Skeletal muscle tissue (tissue), 4 donors: ENCODE data around the gene UBE2E3. TPM values are rescaled to one million over a fixed set of nuclear protein-coding genes. Genes with fewer than 3 reads are reported as not detected.
"Not testable (repeated sequence)": the region's sequence is repeated elsewhere in the genome, so short reads cannot be mapped to it uniquely, and the experiment has no call there.

Experiments used
- H3K27ac ChIP-seq: one replicate; pipeline ENCODE4 v1.7.0; 2013; ENCODE audit warnings: mild to moderate bottlenecking, low read depth, low read length, inconsistent platforms
- H3K27me3 ChIP-seq, 3 donors: one replicate each; pipeline ENCODE4 v1.7.0; 2013; ENCODE audit warnings: low read length in 3 of 3; ENCODE audit not compliant: control insufficient read depth in 3 of 3, insufficient read depth in 3 of 3
- H3K36me3 ChIP-seq, 3 donors: one replicate each; pipeline ENCODE4 v1.7.0; 2013; ENCODE audit warnings: low read length in 3 of 3; ENCODE audit not compliant: control insufficient read depth in 3 of 3, insufficient read depth in 3 of 3
- H3K4me1 ChIP-seq, 3 donors: one replicate each; pipeline ENCODE4 v1.7.0; 2013; ENCODE audit warnings: low read length in 3 of 3, mild to moderate bottlenecking in 3 of 3; ENCODE audit not compliant: control insufficient read depth in 3 of 3, insufficient read depth in 3 of 3
- H3K4me3 ChIP-seq, 3 donors: one replicate each; pipeline ENCODE4 v1.7.0; 2013; ENCODE audit warnings: low read length in 3 of 3
- H3K9ac ChIP-seq, 3 donors: one replicate each; pipeline ENCODE4 v1.7.0; 2013; ENCODE audit warnings: low read length in 3 of 3, mild to moderate bottlenecking in 3 of 3, moderate library complexity in 2 of 3, low read depth in 1 of 3
- H3K9me3 ChIP-seq, 3 donors: one replicate each; pipeline ENCODE4 v1.7.0; 2013; ENCODE audit warnings: low read length in 3 of 3; ENCODE audit not compliant: control insufficient read depth in 3 of 3
- total RNA-seq: library from RNA; depleted of rRNA; stranded (reverse); fragments of >200 nt; gene quantifications from one replicate; pipeline ENCODE4 v1.2.3, GENCODE V29; 2014
- donor health status: Osteomylitis.

UBE2E3 gene
- total RNA-seq, 1 donor from 2014 or later, result 108 TPM

GRCh38 chr2:181021199-181021789, 40.9 kb downstream of the UBE2E3 start:
- Histone ChIP-seq H3K36me3 (no peaks in the 10 kb centered on the region), H3K9ac (no peak overlapping the region)

DNA sequence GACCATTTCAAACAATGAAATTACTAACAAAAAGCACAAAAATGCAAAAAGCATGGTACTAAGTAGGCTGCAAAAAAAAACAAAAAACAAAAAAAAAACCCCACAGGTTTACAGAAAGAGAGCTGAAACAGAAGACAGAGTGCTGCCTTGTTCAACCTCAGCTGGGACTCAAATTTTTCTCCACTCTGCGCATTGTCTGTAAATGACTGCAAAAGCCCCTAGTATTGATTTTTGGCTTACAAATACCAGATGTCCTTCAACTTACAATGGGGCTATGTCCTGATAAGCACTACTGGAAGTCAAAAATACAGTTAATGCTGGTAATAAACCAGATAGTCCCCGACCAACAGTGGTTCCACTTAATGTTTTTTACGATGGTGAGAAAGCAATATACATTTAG, 42.2 kb downstream of the UBE2E3 start:
- no peaks in the 10 kb centered on the region for H3K9me3 ChIP-seq
- H3K9ac ChIP-seq, result no peak overlapping the region
- H3K36me3 ChIP-seq, result no peaks in the 10 kb centered on the region
- H3K4me1 ChIP-seq, result no peaks in the 10 kb centered on the region
- no peaks in the 10 kb centered on the region for H3K27me3 ChIP-seq
- no peak overlapping the region for H3K4me3 ChIP-seq
- H3K27ac ChIP-seq, result no peak overlapping the region

More at GRCh38 chr2:181021199-181021789, 40.9 kb downstream of the UBE2E3 start:
- no peak overlapping the region for H3K27ac ChIP-seq
- no peaks in the 10 kb centered on the region for H3K4me1 ChIP-seq
- no peaks in the 10 kb centered on the region for H3K9me3 ChIP-seq
- H3K27me3 ChIP-seq, result no peaks in the 10 kb centered on the region
- H3K4me3 ChIP-seq, result no peak overlapping the region

DNA sequence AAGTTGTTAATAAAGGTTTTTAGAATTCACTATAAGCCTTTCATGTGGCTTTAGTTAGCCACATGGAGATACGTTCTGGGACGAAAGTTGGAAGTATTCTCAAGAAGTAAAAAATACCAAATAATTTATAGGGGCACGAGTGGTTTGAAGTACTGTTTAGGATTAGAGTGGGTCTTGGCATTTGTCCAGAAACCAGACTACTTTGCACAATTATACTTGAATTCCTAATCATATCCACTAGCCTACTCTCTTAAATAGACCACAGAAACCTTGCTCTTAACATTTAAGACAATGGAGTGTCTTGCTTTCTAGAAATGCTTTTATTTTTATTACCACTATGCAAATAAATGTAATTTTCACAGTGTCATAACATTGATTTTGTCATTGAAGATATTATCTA, 44.6 kb downstream of the UBE2E3 start:
- no peaks in the 10 kb centered on the region for H3K9me3 ChIP-seq
- H3K27ac ChIP-seq, result no peak overlapping the region
- H3K4me3 ChIP-seq, result no peak overlapping the region
- H3K9ac ChIP-seq, result no peak overlapping the region
- no peaks in the 10 kb centered on the region for H3K36me3 ChIP-seq
- H3K27me3 ChIP-seq, result no peaks in the 10 kb centered on the region
- no peaks in the 10 kb centered on the region for H3K4me1 ChIP-seq

GRCh38 chr2:181036445-181036844, 56.0 kb downstream of the UBE2E3 start:
- Histone ChIP-seq H3K9ac (no peak overlapping the region), H3K36me3 (no peaks in the 10 kb centered on the region)

DNA sequence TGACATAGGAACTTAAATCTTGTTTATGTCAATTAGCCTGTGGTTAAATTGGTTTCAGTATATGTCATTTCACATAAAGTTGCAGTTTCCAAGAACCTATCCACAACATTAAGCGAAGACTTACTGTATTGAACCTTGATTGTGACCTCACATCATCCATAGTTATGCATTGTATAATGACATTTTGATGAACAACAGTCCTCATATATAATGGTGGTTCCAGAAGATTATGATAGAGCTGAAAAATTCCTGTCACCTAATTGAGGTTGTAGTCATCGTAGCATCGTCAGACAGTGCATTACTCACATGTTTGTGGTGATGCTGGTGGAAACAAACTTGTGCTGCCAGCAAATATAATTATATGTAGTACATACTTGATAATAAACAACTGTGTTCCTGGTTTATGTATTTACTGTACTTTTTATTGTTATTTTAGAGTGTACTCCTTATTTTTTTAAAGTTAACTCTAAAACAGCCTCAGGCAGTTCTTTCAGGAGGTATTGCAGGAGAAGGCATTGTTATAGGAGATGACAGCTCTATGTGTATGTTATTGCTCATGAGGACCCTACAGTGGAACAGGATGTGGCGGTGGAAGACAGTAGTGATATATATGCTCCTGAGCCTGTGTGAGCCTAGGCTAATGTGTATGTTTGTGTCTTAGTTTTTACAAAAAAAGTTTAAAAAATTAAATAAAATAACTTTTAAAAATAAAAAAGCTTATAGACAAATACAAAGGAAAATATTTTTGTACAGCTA, 56.6 kb downstream of the UBE2E3 start:
- H3K4me1 ChIP-seq, result peaks cover 0 to 5% (median 3%) of the 10 kb centered on the region in 3 donors
- H3K36me3 ChIP-seq, result no peaks in the 10 kb centered on the region
- no peak overlapping the region for H3K9ac ChIP-seq
- H3K9me3 ChIP-seq, result no peaks in the 10 kb centered on the region
- no peak overlapping the region for H3K27ac ChIP-seq
- no peaks in the 10 kb centered on the region for H3K27me3 ChIP-seq
- no peak overlapping the region for H3K4me3 ChIP-seq

More at GRCh38 chr2:181036445-181036844, 56.0 kb downstream of the UBE2E3 start:
- Histone ChIP-seq H3K4me3 (no peak overlapping the region), H3K4me1 (peaks cover 0 to 3% (median 0%) of the 10 kb centered on the region in 3 donors), H3K27ac (no peak overlapping the region), H3K27me3 (no peaks in the 10 kb centered on the region), H3K9me3 (no peaks in the 10 kb centered on the region)

DNA sequence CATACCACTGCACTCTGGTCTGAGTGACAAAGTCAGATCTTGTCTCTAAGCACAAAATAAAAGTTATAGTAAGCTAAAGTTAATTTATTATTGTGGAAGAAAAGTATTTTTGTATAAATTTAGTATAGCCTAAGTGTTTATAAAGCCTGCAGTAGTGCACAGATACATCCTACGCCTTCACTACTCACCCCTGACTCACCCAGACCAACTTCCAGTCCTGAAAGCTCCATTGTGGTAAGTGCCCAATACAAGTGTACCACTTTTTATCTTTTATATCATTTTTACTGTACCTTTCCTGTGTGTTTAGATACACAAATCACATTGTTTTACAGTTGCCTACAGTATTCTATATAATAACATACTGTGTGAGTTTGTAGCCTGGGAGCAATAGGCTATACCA, 57.5 kb downstream of the UBE2E3 start:
- H3K36me3 ChIP-seq, result no peaks in the 10 kb centered on the region
- H3K27me3 ChIP-seq, result no peaks in the 10 kb centered on the region
- peaks cover 0 to 5% (median 3%) of the 10 kb centered on the region in 3 donors for H3K4me1 ChIP-seq
- no peak overlapping the region for H3K9ac ChIP-seq
- H3K9me3 ChIP-seq, result no peaks in the 10 kb centered on the region
- no peak overlapping the region for H3K4me3 ChIP-seq
- no peak overlapping the region for H3K27ac ChIP-seq

GRCh38 chr2:181038796-181039195, 58.4 kb downstream of the UBE2E3 start:
- Histone ChIP-seq H3K27ac (no peak overlapping the region), H3K4me1 (peaks cover 0 to 5% (median 3%) of the 10 kb centered on the region in 3 donors), H3K9ac (no peak overlapping the region), H3K27me3 (no peaks in the 10 kb centered on the region), H3K4me3 (no peak overlapping the region), H3K36me3 (no peaks in the 10 kb centered on the region), H3K9me3 (no peaks in the 10 kb centered on the region)

DNA sequence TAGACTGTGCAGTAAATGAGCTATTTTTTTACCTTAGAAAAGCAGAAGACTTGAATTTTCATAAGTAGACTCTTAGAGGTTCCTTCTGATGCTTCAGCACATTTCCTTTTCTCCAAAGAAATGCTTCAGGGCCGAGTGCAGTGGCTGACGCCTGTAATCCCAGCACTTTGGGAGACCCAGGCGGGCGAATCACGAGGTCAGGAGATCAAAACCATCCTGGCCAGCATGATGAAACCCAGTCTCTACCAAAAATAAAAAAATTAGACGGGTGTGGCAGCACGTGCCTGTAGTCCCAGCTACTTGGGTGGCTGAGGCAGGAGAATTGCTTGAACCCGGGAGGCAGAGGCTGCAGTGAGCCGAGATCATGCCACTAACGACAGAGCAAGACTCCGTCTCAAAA, 60.4 kb downstream of the UBE2E3 start:
- H3K9me3 ChIP-seq, H3K27ac ChIP-seq, H3K9ac ChIP-seq, H3K36me3 ChIP-seq, H3K27me3 ChIP-seq, H3K4me3 ChIP-seq, H3K4me1 ChIP-seq: not testable (repeated sequence)

GRCh38 chr2:181041661-181042060, 61.3 kb downstream of the UBE2E3 start:
- H3K36me3 ChIP-seq, result no peaks in the 10 kb centered on the region
- no peak overlapping the region for H3K9ac ChIP-seq
- no peak overlapping the region for H3K4me3 ChIP-seq
- peaks cover 0 to 5% (median 3%) of the 10 kb centered on the region in 3 donors for H3K4me1 ChIP-seq
- H3K27ac ChIP-seq, result no peak overlapping the region
- no peaks in the 10 kb centered on the region for H3K9me3 ChIP-seq
- no peaks in the 10 kb centered on the region for H3K27me3 ChIP-seq

DNA sequence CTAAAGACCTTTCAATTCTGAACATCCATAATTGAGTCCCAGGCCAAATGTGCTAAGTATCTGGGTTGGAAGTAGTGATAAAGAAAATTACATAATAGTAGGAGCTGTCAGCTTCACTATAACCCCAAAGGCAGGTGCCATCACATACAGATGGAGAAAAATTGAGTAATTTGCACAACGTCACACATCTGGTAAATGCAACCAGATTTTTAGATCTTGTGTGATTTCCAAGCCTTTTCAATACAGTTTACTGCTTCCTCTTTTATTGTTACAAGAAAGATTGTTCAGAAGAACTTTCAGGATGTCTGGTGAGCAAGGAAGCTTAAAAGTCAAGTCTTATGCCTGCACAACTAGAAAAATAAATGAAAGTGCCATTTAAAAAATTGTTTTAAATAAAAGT, 62.3 kb downstream of the UBE2E3 start:
- H3K27me3 ChIP-seq, result no peaks in the 10 kb centered on the region
- no peaks in the 10 kb centered on the region for H3K36me3 ChIP-seq
- H3K9me3 ChIP-seq, result no peaks in the 10 kb centered on the region

More for the DNA sequence above, 62.3 kb downstream of the UBE2E3 start:
- Histone ChIP-seq H3K4me3 (no peak overlapping the region), H3K4me1 (peaks cover 0 to 5% (median 0%) of the 10 kb centered on the region in 3 donors), H3K27ac (no peak overlapping the region), H3K9ac (no peak overlapping the region)
